K562 (cell line): ENCODE measurements around the gene DENND1A.

Experiments
- CBX5 ChIP-seq: IDR thresholded peaks from 2 replicates; pipeline ENCODE4 v1.6.1; 2014; ENCODE audit warnings: low read depth, borderline replicate concordance
- CSDE1 ChIP-seq, 2 experiments: fragments of 450-650 bp; IDR thresholded peaks; 2 replicates each; pipeline ENCODE4 v1.6.1; 2016; ENCODE audit warnings: mild to moderate bottlenecking in 1 of 2
- CTCF ChIP-seq, 3 experiments: IDR thresholded peaks in 2 of 3; conservative IDR thresholded peaks in 1 of 3; 2 replicates each; pipeline ENCODE4 v1.5.1; 2011 to 2012; ENCODE audit warnings: low read length in 3 of 3, mild to moderate bottlenecking in 3 of 3, control low read depth in 2 of 3, improper control_type of control experiment in 1 of 3, inconsistent platforms in 1 of 3, low read depth in 1 of 3, mixed read lengths in 1 of 3, moderate library complexity in 1 of 3; ENCODE audit not compliant: insufficient read depth in 2 of 3
- FOXP1 ChIP-seq: sonication (generic); formaldehyde crosslinking; IDR thresholded peaks from 2 replicates; pipeline ENCODE4 v1.8.0; 2022; ENCODE audit warnings: mild to moderate bottlenecking, missing genetic modification reagents
- MEIS2 ChIP-seq: fragments of 450-650 bp; IDR thresholded peaks from 2 replicates; pipeline ENCODE4 v1.6.1; 2014; ENCODE audit warnings: mild to moderate bottlenecking; ENCODE audit not compliant: partially characterized antibody
- MITF ChIP-seq: IDR thresholded peaks from 2 replicates; pipeline ENCODE4 v1.6.1; 2014; ENCODE audit warnings: antibody characterized with exemption
- NFIC ChIP-seq: fragments of 450-650 bp; IDR thresholded peaks from 2 replicates; pipeline ENCODE4 v1.6.1; 2017; ENCODE audit warnings: mild to moderate bottlenecking, inconsistent platforms
- ZNF253 ChIP-seq: fragments of 250-450 bp; sonication (Bioruptor Pico); conservative IDR thresholded peaks from 2 replicates; pipeline ENCODE4 v1.6.1; 2021; ENCODE audit warnings: mild to moderate bottlenecking

DNA sequence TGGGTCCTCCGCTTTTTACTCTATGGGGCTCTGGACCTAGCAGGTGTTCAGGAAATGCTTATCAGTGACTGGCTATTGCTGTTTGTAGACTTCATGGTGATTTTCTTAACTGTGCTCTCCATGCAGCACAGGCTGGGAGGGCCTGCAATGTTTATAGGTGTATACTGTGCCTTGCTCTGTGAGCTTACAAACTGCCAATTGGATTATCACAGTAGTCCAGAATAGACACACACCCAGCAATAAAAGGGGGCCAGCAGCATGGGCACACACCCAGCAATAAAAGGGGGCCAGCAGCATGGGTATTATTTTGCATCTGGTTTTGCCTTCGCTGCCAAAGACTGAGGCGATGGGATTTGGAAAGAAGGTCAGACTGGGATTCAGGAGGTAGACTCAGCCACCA is 473.9 kb downstream of the DENND1A start:
- TF ChIP-seq CTCF (IDR thresholded peaks at IDR 0.05 in 2 of 3, conservative IDR thresholded peaks at IDR 0.05 in 1 of 3; ENCODE audit: insufficient read depth in 2 of 3, low read depth in 1 of 3, low read length in 3 of 3) (no peak), MEIS2 (no peak), FOXP1 (CRISPR knock-in tag) (no peak), ZNF253 (no peak), CBX5 (no peak), MITF (no peak), NFIC (no peak), CSDE1 (IDR thresholded peaks at IDR 0.05) (no peak)
